IPS-18c (cell line): ENCODE measurements around the gene ZXDC.

ENCODE experiments used
- H3K4me3 ChIP-seq: 2 replicates; pipeline ENCODE4 v1.7.0; 2013; ENCODE audit warnings: low read depth, mild to moderate bottlenecking, low read length, moderate library complexity; ENCODE audit not compliant: insufficient read depth
- H3K9me3 ChIP-seq: one replicate; pipeline ENCODE4 v1.6.1; 2013; ENCODE audit warnings: mild to moderate bottlenecking, low read length, moderate library complexity; ENCODE audit not compliant: control insufficient read depth, insufficient read depth

Gene ZXDC

DNA sequence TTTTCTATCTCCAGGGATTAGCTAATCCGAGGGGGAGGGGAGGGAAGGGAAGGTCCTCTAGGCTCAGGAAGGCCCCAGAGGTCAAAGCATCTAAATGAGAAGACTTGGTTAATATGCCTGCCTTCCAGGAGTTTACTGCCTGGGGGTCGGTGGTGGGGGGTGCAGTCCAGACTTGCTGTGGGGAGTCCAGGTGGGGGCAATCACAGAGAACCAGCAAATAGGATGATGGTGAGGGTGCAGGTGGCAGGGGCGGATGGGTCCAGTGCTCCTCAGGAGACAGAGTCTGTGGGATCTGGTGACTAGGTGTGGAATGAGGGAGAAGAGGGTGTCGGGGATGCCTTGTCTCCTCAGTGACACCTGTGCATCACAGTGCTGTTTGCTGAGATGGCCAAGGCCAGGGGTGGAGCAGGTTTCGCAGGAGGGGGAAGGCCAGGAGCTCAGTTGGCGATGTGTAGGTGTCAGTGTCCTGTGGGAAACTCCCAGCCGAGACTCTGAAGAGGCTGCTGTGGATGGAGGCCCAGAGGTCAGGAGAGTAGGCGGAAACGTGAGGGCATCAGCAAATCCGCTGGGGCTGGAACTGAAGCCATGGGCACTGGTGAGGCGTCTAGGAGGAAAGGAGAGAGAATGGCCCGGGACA is 72.9 kb downstream of the ZXDC start:
- Histone ChIP-seq H3K4me3 (no peak overlapping the region; the same call in 1 of the 2 replicates), H3K9me3 (no peaks in the 10 kb centered on the region)

DNA sequence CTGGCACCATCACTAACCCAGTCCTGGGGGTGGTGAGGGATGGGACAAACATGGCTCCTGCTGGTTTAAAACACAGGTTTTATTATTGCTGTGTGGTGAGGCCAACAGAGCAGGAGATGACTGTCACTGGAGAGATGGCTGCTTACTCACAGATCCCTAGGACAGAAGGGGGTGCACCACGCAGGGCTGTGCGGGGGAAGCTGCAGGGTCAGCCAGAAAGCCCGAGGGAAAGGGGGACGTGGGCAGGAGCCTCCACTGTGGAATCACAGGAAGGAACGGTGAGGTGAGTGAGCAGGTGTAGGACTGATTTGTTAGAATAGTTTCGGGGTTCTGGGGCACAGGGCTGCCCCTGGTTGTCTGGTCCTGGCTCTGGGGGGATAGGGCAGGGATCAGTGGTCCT is 73.5 kb downstream of the ZXDC start:
- Histone ChIP-seq H3K9me3 (no peaks in the 10 kb centered on the region), H3K4me3 (no peak overlapping the region; the same call in 1 of the 2 replicates)

DNA sequence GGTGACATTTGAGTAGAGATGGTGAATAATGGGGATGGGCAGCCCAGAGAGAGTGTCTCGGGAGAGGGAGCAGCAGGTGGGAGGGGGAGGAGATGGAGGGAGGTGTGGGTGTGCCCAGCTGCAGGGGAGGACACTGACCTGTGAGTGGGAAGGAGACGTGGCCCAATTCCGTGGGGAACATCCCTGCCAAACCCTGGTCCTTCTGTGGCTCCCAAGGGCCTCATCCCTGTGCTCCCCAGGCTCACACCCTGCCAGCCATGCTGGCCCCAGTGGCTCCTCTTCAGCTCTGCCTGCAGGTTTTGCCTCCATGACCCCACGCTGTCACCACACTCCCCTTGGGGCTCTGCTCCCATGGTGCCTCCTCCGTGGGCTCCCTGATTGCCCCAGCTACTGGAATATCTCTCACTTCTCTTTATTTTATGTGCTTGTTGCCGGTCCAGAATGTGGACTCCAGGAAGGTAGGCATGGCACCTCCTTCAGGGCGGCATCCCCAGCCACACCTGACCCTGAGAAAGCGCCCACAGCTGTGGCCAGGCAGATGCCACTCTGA is 74.0 kb downstream of the ZXDC start:
- Histone ChIP-seq H3K4me3 (no peak overlapping the region), H3K9me3 (no peaks in the 10 kb centered on the region)

DNA sequence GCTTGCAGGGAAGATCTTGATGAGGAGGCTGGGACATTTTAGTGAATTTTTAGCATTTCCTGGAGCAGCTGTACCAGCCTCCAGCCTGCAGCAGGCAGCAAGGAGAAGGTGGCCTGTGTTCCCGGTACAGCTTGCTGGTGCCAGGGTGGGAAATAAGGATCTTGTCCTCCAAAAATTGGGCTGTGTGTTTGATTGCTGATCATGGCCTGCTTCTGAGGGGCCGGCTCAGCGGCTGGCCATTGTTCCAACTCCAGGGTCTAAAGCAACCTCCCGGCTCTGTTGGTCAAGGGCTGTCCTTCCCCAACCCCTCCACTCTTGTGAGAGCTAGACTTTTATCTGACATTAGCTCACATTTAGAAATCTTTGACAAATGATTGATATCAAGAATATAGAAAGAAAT is 75.9 kb downstream of the ZXDC start:
- no peaks in the 10 kb centered on the region for H3K9me3 ChIP-seq
- no peak overlapping the region for H3K4me3 ChIP-seq

DNA sequence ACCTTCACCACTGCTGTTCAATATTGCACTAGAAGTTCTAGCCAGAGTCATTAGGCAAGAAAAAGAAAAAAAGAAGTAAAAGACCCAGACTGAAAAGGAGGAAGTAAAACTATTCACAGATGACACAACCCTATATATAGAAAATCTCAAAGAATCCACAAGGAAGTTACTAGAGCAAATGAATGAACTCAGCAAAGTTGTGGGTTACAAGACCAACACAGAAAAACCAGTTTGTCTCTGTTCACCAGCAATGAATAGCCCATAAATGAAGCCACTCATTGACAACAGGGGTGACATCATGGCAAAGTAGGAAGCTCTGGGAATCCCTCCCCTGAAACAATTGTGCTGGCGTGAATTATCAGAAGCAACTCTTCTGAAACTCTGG is 76.3 kb downstream of the ZXDC start:
- Histone ChIP-seq H3K4me3 (no peak overlapping the region), H3K9me3 (no peaks in the 10 kb centered on the region)

DNA sequence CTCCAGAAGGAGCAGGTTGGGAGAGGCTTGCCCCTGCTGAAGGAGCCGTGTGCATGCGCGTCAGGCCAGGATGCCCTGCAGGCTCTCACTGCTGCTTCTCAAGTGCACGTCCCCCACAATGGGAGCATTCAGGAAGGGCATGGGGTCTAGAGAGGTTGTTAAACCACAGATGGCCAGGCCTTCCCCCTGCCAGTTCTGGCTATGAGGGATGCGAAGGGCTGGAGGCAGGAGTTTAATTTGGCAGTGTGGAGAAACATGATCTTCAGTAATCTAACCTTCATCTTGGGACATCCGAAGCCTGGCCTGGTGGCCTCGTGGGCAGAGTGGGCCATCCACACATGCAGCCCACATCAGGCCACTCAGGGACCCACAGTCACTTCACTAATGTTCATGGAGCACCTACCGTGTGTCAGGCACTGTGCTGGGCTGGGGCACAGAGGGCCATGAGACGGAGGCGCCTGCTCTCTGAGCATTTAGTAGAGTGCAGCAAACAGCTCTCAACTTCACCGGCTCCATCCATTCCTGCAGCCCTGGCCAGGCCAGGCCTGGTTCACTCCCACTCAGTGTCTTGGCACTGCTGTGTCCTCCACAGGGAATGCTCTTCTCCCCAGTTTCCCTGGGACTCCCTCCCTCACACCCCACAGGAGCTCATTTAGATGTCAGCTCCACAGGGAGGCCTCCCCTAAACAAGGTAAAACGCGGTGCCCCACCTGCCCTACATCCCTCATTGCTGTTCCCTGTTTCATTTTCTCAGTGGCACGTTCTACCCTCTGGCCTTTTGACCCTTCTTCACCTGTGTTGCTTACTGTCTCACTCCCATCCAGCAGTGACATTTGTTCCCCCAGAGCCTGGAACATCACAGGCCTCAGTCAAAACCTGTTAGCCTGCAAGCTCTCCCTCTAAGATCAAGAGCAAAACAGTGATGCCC is 77.0 kb downstream of the ZXDC start:
- Histone ChIP-seq H3K4me3 (no peak overlapping the region), H3K9me3 (no peaks in the 10 kb centered on the region)

DNA sequence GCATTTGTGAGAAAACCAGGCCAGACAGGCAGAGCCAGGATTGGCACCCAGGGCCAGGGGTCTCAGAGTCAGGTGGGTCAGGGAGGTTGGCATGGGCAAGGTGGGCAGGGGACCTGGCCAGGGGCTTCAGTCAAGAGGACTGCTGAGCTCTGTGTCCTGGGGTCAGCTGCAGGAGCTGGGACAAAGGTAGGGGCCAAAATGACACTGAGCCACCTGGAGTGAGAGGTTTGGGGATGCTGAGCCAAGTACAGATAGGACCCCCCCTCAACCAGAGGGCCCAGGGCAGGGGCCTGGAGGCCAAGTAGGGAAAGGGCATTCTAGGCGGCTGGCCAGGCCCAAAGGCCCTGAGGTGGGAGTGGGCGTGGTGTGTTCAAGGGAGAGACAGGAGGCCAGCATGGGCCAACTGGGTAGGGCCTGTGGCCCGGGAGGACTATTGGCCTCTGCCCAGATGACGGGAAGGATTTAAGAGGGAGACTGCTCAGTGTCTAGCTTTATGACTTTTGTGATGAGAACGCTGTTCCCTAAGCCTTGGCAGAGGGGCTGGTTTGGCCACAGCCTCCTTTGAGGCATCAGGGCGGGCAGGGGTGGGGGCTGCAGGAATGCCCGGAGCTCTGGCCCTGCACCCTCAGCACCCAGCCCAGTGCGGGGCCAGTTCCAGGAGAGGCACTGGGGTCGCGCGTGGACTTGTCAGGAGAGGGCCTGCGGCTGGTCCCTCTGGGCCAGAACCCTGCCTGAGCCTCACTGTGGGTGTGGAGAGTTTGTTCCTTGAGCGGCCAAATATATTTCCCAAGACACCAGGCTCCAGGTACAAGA is 77.9 kb downstream of the ZXDC start:
- H3K9me3 ChIP-seq, result no peaks in the 10 kb centered on the region
- H3K4me3 ChIP-seq, result no peak overlapping the region

DNA sequence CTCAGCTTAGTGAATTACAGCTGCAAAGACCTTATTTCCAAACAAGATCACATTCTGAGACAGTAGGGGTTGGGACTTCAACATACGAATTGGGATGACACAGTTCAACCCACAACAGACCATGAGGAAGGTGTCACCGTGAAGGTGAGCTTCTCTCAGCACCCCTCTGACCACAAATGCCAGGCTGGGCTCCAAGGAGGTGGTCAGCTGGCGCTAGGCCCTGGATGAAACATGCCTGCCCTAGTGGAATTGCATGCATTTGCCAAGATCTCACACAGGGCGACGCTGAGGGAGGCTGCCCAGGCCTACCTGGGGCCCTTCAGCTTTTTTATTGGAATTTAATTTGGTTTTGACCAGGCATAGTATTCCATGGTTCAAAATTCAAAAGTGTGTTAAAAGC is 79.2 kb downstream of the ZXDC start:
- H3K9me3 ChIP-seq, result no peaks in the 10 kb centered on the region
- H3K4me3 ChIP-seq, result no peak overlapping the region

DNA sequence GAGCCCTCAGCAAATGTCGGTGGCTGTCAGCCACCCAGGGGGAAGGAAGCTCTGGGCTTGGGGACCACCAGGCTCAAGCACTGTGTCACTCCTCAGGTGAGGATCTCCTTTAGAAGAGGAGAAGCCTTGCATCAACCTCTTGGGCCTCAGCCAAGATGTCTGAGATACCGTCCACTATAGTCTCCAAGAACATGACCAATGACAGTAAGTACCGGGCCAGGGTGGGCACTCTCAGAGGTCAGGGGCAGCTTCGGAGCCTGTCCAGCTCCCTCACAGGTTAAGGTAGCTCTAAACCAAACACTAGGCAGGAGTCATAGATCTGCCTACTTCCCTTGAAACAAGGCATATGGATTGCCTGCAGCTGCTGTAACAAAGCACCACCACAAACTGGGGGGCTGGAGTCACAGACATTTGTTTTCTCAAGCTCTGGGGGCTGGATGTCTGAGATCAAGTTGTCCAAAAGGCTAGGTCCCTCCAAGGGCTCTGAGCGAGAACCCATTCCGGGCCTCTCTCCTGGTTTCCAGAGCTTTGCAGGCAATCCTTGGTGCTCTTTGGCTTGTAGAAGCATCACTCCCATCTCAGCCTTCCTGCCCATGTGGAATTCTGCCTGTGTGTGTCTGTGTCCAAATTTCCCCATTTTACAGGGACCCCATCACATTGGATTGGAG is 79.7 kb downstream of the ZXDC start:
- no peaks in the 10 kb centered on the region for H3K9me3 ChIP-seq
- no peak overlapping the region for H3K4me3 ChIP-seq

DNA sequence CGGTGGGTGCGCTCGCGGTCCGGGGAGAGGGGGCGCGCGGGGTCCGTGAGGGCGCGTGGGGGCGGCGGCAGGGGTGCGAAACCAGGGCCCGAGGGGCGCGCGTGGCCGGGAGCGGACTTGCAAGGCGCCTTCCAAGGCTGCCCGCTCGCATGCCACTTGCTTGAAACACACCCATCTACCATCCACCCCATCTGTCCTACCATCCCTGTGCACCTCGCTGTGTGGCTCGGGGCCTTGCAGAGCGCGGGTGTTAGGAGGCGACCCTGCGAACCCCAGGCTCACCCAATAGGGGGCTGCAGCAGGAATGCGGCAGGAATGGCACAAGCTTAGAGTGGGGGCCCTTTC is 80.7 kb downstream of the ZXDC start:
- H3K9me3 ChIP-seq, result no peaks in the 10 kb centered on the region
- peak overlapping the region; percentile 36 for H3K4me3 ChIP-seq

DNA sequence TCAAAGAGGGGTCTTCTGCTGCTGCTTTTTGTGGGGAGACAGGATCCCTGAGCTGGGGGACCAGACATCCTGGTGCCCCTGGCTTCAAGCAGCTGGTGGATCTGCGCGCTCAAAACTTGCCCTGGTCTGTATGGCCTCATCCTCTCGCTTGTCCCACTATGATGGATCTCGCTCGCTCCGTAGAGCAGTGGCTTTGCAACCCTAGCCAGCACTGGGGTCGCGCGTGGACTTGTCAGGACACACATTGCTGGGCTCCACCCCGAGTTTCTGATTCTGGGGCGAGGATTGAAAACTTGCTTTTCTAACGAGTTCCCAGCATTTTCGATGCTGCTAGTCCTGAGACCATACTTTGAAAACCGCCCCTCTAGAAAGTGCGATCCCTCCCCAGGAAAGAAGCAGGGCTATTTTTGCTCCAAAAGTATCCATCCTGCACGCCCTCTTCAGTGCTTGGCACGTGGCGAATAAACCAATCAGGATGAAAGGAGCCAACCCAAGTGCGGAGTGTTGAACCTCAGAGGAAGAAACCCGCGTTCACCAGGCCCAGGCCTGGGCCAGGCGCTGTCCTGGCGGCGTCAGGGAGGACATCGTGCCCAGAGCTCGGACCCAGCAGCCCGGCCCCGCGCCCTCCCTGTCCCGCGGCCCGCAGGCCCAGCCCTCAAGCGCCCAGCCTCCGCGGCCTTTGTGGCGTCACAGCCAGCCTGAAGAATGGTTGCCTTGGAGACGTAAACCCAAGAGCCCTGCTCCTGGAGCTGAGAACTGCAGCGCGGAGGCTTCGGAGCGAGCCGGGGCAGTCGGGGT is 81.3 kb downstream of the ZXDC start, which contains the start of gene CFAP100:
TSS of gene CFAP100 (plus strand) at position 731 of the 798 bp plus-strand sequence. CDS start 1,092 bp downstream, outside the sequence.
- Histone ChIP-seq H3K9me3 (no peaks in the 10 kb centered on the region), H3K4me3 (peak within 1 kb of the TSS; percentile 36)

DNA sequence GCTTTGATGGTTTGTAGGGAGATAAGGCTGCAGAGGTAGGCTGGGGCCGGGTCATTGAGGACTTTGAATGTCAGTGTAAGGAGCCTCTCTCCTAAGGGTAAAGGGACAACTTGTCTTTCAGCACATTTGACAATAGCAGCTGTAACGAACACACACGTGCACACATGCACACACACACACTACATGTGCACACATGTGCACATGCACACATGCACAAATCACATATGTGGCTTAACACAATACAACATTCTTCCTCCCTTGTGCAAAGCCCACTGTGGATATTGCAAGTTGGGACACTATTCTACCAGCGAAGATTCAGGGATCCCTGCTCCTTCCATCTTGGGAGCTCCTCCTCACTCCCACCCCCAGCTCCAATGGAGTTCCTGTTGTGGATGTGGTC is 82.1 kb downstream of the ZXDC start:
- Histone ChIP-seq H3K4me3 (no peak overlapping the region), H3K9me3 (no peaks in the 10 kb centered on the region)

DNA sequence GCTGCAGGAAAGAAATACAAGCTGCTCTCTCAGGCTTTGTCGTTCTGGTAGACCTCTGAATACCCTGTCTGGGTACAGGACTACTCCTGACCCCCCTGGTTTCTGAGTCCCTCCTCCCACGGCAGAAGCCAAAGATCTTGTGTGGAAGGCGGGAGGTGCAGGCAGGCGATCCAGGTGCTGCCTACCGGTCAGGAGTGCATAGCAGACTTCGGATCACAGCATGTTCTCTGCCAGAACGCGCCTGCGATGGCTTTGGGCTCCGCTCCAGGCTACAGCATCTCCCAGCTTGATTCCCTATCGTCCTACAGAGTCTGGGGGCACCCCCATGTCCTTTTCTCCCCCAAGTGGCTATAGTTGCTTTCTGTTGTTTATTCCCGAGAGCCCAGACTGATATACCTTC is 83.4 kb downstream of the ZXDC start:
- no peaks in the 10 kb centered on the region for H3K9me3 ChIP-seq
- H3K4me3 ChIP-seq, result no peak overlapping the region

DNA sequence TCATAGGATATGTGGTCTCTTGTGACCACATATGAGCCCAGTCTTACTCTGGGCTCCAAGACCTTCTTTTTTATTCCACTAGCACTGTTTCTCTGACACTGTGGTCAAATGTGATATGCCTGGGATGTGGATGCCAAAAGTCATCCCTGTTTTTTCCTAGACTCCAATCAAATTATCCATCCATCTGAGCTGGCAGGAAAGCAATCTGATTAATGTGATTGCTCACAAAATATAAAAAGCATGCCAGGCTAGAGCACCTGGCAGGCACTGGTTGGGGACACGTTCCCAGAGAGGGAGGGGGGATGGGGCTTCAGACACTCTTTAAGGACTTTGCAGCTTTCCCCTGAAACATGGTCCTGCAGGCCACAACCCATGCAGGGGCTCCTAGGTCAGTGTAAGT is 84.1 kb downstream of the ZXDC start:
- Histone ChIP-seq H3K4me3 (no peak overlapping the region), H3K9me3 (no peaks in the 10 kb centered on the region)

DNA sequence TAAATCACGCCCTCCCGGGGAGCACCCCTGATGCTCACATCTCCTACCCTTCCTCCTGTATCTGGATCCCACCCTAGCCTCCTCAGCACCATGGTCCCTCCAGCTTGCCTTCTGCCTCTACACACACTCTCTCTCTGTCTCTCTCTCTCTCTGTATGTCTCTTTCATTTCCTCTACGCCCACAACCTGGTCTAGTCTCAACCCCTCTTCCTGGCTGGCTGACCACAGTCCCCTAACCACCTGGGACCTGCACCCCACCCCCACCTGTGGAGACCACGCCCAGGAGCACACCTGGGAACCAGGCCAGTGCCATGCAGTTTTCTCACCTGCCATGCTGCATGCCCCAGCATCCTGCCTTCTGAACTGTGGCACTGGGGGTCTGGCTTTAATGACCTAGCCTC is 84.9 kb downstream of the ZXDC start:
- Histone ChIP-seq H3K9me3 (no peaks in the 10 kb centered on the region), H3K4me3 (no peak overlapping the region)

DNA sequence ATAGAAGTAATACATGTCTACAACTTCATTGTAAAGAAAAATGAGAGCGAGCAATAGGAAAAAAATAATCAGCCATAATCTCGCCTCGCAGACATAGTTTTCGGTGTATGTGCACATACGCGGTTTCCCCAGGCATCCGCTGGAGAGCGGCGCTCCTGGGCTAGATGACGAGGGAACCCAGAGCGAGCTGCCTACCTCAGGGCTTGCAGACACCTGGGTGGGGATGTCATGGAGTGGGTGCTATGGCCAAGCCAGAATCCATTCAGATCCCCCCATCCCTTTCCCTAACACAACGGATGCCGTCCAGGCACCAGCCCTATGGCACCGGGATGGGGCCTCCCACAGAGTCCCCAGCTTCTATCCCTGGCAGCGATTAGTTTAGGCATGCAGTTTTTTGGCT is 85.5 kb downstream of the ZXDC start:
- Histone ChIP-seq H3K9me3 (no peaks in the 10 kb centered on the region), H3K4me3 (no peak overlapping the region)
